ENCODE data around the gene CEP135.
"Not testable (repeated sequence)": the region's sequence is repeated elsewhere in the genome, so short reads cannot be mapped to it uniquely, and the experiment has no call there.

The CEP135 gene

DNA sequence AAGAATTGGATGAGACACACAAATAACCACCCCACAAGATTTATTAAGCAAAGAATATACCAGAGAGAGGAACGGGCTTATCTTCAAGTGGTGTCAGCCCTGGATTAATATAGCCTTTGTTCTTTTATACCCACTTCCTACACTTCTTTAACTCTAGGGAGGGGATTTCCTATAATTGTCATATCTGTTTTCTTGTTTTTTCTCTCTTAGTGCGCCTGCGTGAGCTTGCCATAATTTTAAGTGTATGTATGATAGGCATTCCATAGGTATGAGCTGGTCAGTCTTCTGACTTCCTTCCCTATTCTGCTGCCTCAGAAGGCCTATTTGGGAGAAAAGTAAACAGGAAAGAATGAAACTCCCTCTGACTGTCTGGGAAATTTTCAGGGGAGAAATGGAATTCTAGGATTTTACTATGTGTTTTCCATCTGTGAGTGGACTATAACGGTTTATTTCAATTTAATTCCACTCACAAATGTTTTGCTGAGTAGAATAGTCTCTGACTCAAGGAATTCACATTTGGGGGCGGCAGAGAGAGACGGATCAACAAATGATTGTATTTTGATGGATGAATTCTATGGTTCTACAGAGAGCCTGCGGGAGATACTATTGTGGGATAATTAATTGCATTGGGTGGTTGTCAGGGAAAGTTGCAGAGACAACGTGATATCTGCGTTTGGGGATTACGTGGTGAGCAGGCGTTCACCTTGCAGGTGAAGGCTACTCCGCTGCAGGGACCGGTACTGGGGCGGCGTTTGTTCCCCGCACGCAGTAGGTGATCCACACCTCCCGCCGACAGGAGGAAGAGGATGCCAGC, 626 bp upstream of the CEP135 start:
- peak; percentile 96 for FAIRE-seq

DNA sequence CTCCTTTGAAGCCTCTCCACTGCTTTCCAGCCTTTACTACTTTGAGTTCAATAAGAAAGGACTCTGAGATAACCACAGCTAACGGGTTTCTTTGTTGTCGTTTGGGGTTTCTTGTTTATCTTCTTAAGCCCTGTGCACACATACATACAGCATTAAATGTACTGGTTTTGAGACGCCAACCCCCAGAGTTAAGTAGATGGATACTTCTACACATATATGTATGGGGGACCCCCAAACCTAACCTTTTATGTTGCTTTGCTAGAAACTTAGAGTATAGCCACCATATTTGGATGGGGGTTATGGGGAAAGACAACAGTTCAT, 697 bp downstream of the CEP135 start:
- no peak for FAIRE-seq

DNA sequence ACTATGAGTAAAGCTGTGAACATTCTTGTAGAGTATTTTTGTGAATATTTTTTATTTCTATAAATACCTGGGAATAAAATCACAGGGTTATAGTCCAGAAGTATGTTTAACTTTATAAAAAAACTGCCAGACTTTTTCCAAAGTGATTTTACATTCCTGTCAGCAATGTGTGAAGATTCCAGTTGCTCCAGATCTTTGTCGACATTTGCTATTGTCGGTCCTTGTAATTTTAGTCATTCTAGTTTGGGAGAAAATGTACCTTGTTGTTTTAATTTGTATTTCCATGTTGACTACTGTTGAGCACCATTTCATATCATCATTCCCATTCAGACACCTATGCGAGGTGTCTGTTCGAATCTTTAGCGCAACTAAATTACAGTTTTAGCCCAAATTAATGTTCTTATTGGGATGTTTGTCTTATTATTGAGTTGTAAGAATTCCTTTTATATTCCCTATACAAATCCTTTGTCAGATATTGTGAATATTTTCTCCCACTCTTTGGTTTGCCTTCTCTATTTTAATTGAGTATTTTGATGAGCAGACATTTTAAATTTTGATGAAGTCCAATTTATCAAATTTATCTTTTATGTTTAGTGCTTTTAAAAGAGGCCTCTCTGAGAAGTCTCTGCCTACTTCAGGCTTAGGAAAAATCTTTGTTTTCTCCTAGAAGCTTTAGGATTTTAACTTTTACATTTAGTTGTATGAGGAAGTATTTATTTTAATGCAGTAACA, 2.6 kb downstream of the CEP135 start:
- no peak for FAIRE-seq

DNA sequence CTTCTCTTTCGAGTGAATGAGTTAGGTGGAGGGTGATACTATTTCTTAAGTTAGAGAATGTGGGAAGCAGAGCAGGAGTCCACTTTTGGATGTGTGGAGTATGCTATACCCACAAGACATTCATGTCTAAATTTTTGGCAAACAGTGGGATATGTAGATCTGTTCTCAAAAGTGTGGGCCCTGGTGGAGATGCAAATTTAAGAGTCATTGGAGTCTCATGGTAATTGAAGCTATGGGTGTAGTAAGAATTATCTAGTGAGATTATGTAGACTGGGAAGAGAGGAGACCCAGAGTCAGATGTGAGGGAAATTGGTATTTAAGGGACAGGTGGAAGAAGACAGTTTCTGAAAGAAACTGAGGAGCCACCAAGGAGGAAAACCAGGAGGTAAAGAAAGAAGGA, 7.0 kb downstream of the CEP135 start:
- FAIRE-seq, result no peak

DNA sequence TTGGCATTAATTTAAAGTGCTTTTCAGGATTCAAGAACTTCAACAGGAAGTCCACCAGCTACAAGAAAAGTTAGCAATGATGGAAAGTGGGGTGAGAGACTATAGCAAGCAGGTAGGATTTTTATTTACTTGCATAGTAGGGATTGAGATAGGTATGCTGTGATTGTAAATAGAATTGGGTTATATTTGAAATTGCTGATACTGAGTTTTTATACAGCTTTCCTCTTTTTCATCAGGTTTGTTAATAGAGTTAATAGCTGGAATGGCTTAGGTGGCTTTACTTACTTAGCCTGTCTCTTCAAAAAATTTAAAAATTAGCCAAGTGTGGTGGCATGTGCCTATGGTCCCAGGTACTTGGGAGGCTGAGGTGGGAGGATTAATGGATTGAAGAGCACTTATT, 10.9 kb downstream of the CEP135 start:
- no peak for FAIRE-seq

DNA sequence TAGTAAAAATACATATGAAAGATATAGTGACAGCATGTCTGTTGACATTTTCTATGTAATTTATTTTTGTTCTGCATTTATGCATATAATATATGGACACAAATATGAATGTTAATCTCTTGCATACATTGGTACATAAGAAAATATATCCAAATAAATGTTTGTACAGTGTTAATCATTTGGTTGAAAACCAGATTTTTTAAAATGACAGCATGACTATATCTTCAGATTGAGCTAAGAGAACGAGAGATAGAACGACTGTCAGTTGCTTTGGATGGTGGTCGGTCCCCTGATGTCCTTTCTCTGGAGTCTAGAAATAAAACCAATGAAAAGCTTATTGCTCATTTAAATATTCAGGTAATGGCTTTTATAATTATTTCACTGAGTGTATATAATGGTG, 15.3 kb downstream of the CEP135 start:
- FAIRE-seq, result no peak

DNA sequence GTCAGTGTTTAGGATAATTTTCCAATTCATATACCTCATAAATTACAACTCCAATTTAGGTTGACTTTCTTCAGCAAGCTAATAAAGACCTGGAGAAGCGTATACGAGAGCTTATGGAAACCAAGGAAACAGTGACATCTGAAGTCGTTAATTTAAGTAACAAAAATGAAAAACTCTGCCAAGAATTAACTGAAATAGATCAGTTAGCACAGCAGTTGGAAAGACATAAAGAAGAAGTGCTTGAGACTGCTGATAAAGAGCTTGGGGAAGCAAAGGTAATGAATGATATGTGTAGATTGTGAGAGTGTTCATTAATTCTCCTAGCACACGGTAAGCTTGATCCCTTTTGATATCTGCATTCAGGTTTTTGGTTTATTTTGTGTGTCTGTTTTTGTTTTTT, 16.8 kb downstream of the CEP135 start:
- FAIRE-seq, result no peak

DNA sequence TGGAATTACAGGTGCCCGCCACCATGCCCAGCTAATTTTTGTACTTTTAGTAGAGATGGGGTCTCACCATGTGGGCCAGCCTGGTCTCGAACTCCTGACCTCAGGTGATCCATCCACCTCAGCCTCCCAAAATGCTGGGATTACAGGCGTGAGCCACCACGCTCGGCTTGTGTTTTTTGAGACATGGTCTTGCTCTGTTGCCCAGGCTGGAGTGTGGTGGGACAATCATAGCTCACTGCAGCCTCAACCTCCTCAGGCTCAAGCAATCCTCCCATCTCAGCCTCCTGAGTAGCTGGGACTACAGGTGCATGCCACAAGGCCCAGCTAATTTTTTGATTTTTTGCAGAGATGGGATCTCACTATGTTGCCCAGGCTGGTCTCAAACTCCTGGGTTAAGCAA, 17.6 kb downstream of the CEP135 start:
- not testable (repeated sequence) for FAIRE-seq

DNA sequence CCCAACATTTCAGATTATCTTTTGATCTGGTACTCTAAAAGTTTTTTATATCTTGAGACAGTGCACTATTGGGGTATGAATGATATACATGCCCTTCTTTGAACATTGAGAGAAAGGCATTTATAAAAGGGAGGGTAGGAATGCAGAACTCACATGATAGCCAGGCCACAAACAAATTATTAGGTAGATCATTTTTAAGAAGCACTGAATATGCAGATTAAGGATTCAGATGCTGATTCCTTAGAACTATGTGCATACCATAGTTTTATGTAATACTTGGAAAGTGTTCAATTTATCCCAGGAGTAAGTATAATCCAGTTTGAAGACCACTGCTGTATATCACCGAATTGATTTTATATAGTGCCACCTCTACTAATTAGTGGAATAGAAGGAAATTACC, 18.6 kb downstream of the CEP135 start:
- no peak for FAIRE-seq

DNA sequence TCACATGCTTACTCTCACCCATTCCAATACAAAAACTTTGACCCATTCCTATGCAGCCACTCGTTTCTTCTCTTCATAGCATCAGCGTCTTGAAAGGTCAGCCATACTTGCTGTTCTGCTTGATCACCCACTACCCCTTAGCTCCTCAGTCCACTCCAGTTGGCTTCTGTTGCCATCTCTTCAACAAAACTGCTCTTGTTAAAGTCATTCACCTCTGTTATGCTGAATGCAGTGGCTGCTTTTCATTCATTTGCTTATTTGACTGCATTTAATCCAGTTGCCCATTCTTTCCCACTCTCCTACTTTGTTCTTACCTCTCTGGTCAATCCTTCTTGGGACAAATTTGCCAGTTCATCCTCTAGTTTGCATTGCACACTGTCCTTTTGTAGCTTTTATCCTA, 24.9 kb downstream of the CEP135 start:
- FAIRE-seq, result no peak

DNA sequence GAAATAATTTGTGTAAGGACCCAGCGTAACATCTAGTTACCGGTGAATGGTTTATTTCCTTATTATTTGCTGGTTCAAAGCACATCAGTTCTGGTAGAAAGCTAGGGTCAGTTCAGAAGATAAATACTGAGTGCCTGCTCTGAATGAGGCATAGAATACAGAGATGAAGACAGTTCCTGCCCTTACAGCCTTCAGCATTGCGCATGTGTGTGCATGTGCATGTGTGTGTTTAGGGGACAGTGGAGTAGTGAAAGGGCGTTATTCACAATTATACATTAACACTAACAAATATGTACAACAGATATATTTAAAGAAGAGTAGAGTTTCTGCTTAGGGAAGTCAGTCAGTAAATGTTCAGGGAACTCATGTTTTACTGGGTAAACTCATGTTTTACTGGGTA, 29.1 kb downstream of the CEP135 start:
- no peak for FAIRE-seq

DNA sequence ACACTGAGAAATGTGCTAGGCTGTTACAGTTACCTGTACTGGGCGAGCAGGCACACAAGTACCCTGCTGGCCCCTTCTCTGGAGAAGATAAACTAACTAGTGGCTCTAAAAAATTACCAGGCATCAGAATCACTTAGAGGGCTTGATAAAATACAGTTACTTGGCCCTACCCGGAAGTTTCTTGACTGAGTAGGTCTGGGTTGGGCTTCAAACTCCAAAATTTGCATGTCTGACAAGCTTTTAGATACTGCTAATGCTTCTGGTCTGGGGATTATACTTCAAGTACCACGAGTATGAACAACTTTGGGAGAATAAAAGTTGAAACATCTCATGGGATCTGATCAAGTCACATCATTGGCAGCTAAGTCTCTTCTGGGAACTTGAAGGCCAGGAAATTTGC, 30.8 kb downstream of the CEP135 start:
- no peak for FAIRE-seq

DNA sequence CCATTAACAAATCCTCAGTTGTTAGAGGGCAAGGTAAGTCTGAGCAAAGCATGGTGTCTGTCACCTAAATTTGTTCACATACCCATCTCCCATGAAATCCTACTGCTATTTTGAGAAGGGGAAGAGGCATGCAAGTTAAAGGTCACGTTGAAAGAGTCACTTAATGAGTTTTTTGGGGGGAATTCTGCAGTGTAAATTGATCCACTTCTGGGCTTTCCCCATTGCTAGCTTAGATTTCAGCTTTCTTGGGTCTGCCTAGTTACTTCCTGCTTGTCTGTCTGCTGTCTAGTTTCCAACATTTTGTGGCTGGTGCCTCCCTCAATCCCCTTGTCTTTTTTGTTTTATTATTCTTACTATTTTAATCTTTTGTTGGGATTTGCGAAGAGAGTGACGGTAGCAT, 32.0 kb downstream of the CEP135 start:
- no peak for FAIRE-seq

DNA sequence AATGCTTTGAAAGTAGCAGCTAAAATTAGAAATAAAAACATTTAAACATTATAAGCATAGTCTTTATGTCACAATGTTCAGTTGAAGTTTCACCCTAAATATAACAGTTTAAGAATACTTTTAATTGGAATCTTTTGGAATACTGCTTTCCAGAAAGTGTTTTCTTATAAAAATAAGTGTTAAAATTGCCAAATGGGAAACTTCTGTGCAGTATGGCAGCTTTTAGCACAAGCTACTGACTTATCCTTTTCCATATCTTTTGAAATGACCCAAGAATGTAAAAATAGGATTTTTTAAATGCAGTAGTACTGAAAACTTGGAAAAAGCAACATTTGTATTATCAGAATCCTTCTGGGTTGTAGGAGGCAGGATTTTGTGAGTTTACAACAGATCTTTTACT, 34.2 kb downstream of the CEP135 start:
- no peak for FAIRE-seq

DNA sequence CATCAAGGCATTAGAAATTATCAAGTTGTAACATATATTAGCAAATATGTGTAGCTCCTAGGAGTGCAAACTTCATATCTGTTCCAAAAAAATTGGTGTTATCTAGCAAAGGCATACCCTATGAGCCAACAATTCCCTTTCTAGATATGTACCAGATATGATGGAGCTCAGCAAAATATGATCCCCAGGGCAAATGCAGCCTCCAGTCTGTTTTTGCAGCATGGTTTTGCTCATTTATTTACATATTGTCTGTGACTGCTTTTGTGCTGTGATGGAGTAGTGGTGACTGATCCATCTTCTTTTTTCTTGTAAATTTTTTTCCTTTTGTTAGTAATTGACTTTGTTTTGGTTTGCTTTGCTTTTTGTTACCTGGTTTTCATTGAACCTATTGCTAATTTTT, 41.0 kb downstream of the CEP135 start:
- no peak for FAIRE-seq

DNA sequence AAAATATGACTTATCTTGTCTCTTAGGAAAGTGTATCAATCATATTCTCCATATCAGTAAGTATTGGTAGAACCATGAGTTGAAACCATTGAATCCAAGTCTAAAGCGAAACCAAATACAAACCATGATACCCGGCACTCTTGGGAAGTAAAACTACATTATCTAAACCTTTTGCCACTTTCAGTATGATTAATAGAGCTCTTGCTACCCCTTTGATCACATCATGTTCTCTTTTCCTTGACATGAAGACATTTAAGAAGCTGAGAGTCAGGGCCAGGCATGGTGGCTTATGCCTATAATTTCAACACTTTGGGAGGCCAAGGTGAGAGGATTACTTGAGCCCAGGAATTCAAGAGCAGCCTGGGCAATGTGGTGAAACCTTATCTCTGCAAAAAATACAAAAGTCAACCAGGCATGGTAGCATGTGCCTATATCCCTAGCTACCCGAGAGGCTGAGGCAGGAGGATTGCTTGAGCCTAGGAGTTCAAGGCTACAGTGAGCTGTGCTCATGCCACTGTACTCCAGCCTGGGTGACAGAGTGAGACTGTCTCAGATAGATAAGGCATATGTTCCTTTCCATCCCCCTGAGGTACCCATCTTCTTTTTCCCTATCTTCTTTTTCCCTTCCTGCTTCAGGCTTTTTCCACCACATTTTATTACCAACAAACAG, 45.4 kb downstream of the CEP135 start:
- FAIRE-seq, result no peak

DNA sequence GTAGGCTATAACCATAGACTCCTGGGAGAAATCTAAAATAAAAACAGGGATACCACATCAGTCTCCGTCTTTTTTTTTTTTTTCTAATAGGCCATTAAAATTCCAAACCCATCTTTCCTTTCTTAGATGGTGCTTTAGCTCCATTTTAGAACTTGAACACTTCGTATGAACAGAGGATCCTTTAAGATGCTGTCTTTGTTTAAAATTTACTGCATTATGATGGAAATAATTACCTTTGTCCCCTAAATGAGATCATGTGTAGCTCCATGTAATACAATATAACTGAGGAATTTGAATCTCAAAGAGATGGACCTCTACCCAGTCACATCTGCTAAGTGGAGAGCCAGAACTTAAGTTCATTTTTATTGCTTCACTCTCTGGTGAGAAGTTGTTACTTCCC, 47.9 kb downstream of the CEP135 start:
- no peak for FAIRE-seq

DNA sequence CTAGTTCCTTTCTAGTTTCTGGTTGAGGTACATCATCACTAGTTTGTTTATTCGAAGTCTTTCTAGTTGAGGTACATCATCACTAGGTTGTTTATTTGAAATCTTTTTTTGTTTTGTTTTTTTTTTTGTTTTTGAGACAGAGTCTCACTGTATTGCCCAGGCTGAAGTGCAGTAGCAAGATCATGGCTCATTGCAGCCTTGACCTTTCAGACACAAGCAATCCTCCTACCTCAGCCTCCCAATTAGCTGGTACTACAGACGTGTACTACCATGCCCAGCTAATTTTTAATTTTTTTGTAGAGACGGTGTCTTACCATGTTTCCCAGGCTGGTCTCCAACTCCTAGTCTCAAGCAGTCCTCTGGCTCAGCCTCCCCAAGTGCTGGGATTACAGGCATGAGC, 54.9 kb downstream of the CEP135 start:
- no peak for FAIRE-seq

DNA sequence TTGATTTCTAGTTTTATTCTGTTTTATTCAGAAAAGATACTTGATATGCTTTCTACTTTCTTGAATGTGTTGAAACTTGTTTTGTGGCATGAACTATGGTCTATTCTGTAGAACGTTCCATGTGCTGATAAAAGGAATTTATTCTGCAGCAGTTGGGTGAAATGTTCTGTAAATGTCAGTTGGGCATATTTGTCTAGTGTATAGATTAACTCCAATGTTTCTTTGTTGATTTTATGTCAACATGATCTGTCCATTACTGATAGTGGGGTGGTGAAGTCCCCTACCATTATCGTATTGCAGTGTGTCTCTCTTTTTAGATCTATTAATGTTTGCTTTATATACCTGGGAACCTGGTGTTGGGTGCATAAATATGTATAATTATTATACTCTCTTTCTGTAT, 55.5 kb downstream of the CEP135 start:
- FAIRE-seq, result no peak

DNA sequence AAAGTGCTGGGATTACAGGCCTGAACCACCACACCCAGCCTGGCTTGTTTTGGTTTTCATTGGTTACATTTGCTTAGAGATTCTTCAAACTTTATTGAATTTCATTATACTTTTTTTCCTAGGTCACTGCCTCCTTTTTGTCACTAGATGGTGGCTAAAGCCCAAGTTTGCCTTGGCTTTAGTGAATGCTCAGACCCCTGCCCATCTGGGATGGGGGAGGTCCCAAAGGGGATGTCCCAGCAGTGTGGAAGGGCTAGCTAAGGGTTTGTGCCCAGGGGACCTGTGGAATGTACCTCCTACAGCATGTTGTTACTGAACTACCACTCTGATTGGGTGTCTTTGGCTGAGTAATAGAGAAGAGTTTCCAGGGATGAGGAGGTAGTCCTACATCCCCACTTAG, 58.4 kb downstream of the CEP135 start:
- no peak for FAIRE-seq

DNA sequence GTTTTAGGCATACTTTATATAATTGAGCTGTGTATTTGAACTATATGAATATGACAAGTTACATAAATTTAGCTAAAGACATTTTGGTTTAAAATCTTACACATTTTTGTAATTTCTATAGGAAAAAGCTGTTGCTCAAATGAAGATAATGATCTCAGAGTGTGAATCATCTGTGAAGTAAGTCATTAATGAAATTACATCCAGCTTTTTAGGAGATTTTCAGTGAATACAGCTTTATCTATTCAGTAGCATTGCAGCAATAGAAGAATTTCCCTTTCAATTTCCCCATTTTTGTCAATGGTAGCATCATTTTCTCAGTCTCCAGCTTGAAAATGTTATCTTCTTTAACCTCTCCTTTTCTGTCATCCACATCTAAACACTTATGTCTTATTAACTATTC, 59.5 kb downstream of the CEP135 start:
- no peak for FAIRE-seq

DNA sequence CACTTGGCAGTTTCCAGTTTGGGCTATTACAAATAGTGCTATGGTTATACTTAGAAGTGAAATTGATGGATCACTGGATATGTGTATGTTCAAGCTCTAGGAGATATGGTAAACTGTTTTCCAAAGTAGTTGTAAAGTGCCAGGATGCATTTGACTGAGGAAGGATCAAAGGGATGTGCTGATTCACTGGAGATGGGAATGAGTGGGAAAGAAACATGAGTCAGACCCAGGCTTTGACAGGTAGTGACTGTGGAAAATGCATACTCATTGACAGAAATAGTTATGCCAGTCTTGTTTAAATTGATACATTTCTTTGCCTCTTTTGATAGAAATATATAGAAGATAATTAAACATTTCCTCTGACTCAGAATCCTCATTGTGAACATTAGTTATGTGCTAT, 77.9 kb downstream of the CEP135 start:
- no peak for FAIRE-seq

DNA sequence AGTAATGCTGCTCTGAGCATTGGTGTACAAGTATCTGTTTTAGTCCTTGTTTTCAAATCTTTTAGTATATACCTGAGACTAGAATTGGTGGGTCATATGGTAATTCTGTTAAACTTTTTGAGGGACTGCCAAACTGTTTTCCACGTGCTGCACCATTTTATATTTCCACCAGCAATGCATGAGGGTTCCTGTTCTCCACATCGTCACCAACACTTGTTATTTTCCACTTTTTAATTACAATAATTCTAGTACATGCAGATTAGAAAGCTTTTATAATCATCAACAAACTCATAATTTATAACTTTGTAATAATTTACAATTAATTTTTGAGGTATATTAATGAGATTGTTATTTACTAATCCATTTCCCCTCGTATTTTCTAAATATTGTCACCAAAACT, 79.4 kb downstream of the CEP135 start:
- no peak for FAIRE-seq

DNA sequence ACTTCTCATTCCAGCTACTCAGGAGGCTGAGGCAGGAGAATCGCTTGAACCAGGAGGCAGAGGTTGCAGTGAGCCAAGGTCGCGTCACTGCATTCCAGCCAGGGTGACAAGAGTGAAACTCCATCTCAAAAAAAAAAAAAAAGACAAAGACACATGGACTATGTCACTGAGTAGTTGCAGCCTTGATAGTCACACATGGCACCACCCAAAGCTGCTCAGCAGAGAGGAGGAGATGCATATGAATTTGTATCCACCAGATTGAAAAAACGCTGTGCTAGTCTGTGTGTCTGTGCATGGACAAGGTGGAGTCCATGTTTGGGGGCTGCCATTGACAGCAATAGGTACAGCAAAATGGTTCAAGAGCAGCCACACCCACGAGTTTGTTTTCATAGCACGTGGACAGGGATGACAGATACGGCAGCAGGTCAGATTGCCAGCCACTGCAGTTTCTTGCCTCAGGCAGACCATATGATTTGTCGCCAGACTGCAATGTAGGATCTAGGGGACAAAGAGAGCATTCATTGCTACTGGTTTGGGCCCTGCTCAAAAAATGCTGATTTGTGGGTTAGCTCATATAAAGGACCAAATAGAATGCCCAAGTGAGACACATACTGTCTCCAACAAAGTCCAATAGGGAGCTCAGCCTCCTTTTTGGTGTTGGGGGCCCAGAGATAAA, 89.9 kb downstream of the CEP135 start:
- FAIRE-seq, result no peak

Data from A204.1 (cell line).